ENCODE measurements around the gene CFHR5.

GRCh38 chr1:196980859-196981258 lies 3.5 kb downstream of the CFHR5 start:
- TF ChIP-seq REST (IDR thresholded peaks at IDR 0.05) (no peak), CTCF (IDR thresholded peaks at IDR 0.05; ENCODE audit: low read depth, low read length, missing input control) (no peak), SP1 (IDR thresholded peaks at IDR 0.05) (no peak), JUND (IDR thresholded peaks at IDR 0.05) (no peak), RAD21 (IDR thresholded peaks at IDR 0.05) (no peak), FOXA1 (IDR thresholded peaks at IDR 0.05) (no peak), EGR1 (IDR thresholded peaks at IDR 0.05; ENCODE audit: low read depth in 2 of 2) (no peak), RXRA (IDR thresholded peaks at IDR 0.05) (no peak), MAX (IDR thresholded peaks at IDR 0.05) (no peak)
